Activated CD4-positive, alpha-beta T cell treated with anti-CD3 and anti-CD28 coated beads, Interleukin-2, amount 50 U/mL, for 4 hours (primary cell): ENCODE data around the gene KCNMA1.
"Not testable (repeated sequence)": the region's sequence is repeated elsewhere in the genome, so short reads cannot be mapped to it uniquely, and the experiment has no call there.

Experiments
- DNase-seq, 2 experiments: peaks; one replicate each; pipeline ENCODE4 v3.0.0-alpha.2; 2020

KCNMA1 gene

DNA sequence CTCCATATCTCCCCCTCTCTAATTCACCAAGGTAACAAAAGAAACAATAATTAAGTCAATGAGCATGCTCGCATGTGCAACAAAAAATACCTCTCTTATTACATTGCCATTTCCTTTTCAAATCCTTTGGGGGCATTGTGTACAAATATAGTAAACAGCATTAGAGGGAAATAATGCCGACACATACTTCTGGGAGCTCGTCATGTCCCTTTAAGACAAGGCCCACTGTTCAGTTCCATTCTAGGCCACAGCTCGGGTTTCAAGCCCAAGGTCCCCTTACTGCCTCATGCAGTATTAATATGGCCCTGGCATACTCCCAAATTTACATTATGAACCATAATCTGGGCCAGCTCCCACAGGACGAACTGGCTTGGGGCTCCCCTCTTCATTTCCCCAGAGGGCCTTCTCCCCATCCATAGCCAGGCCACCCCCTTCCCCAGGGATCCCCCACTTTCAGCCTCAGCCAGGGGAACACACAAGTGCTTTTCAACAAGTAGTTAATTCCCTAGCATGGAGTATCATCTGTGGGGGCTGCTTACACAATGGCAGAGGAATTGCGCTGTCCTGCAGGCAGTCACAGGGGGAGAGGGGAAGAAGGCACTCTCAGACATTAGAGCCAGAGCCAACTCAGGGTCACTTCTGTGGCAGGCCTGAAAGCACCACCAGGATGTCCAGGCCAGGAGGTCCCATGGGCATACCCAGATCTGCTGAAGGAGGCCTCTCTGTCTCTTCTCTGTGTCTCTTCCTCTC lies 110.6 kb downstream of the KCNMA1 start:
- DNase-seq = no peak

- no peak for DNase-seq
Observed at GRCh38 chr10:77524281-77524711, 113.3 kb downstream of the KCNMA1 start.

- no peak for DNase-seq
Observed at GRCh38 chr10:77522268-77522809, 115.3 kb downstream of the KCNMA1 start.

DNA sequence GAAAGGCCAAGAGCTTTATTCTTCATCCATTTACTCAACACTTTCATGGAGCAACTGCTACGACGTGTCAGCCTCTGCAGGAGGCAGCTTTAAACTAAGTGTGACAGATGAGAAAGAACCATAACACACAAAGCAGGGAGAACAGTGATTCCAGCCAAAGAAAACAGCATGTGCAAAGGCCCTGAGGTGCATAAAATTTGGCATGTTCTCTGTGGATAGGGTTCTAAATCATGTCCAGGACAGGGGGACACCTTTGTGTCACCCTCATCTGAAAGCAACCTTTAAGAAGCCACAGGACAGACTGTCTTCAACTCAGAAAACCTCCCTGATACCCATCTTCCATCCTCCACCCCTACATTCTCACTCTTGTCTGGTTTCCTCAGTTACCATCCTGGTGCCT lies 116.6 kb downstream of the KCNMA1 start:
- no peak for DNase-seq

GRCh38 chr10:77520290-77520689 lies 117.3 kb downstream of the KCNMA1 start:
- DNase-seq = no peak

GRCh38 chr10:77519791-77520190 lies 117.8 kb downstream of the KCNMA1 start:
- DNase-seq = not testable (repeated sequence)

DNA sequence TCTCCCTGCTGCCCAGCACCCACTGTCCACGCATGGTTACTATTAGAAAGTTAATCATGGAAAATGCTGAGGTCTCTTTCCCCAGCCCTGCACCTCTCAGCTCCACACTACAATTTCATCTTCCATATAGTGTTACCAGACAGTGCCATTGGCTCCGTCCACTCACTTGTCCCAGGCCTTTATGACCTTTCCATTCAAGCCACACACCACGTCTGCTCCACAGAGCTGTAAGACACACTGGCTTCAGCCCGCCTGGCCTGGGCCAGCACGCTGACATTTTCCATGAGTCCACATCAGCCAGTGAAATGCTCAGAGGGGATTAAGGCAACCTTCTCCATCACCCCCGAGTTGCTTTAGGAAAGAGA lies 118.7 kb downstream of the KCNMA1 start:
- no peak for DNase-seq

DNA sequence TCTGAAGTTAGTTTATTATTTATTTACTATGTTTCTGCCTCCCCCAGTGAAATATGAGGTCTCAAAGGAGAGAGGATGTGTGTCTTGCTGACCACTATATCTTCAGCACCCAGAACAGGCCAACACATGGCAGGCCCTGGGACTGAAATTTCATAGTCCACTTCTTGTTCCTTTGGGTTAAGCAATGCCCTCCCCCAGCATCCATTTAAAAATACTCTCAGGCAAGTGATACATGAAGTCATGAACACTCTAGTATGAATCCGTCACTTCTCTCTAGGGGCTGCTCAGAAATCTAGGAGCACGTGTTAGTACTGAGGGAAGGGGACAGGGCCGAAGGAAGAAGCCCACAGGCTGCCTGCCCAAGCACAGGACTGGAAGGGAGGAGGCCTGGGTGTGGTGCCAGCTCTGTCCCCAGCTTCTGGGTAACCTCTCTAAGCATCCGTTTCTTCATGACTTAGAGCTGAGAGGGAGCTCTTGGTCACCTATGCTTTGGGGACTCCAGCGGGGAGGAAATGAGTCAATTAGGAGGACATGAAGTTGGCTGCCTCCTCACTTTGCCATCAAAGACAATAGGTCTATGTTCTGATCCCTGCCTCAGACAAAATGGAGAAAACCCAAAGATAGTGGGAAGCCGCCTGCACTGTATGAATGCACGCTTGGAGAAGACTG lies 119.2 kb downstream of the KCNMA1 start:
- no peak for DNase-seq

DNA sequence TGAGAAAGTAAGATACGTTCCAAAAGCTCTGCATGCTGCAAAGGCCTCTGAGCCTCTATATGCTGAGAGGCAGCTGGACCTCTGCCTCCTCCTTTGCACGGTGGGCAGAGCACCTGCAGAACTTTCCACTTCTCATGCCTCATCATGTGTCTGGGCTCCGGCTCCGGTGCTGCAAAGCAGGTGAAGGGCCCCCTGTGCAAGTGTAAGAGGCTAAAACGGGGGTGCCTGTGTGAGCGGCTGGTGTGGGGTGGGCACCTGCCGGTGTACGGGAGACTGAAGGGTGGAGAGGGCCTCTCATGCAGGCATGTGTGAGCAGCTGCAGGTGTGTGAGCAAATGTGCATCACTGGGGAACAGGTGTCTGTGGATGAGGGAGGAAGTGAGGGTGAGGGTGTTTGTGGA lies 121.0 kb downstream of the KCNMA1 start:
- no peak for DNase-seq

- DNase-seq = no peak
Observed at GRCh38 chr10:77514870-77515269, 122.7 kb downstream of the KCNMA1 start.

DNA sequence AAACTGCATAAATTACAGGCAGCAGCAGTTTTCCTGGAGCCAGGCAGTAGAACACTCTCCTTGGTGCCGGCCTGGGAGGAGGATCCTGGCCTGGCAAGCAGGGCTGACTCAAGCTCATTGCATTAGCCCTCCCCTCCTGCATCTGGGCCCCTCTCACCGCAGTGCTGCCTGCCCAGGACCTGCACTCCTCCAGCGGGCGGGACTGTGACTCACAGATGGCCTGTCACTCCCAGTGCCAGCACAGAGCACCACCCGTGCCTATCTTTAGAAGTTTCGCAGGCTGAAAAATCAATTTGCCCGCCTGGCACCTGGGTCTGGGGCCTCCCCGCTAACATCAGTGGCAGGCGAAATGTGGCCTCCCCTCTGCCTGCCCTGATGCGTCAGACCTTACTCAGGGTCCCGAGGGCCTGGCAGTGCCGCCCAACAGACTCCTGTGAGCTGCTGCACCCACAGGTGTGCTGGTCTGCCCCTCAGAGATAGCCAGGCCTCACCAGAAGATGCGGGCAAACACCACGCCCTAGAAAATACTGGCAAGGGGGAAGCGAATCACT lies 123.8 kb downstream of the KCNMA1 start:
- DNase-seq = no peak

- DNase-seq = no peak
Observed at GRCh38 chr10:77513220-77513619, 124.4 kb downstream of the KCNMA1 start.

- no peak for DNase-seq
Observed at GRCh38 chr10:77512219-77512578, 125.4 kb downstream of the KCNMA1 start.

GRCh38 chr10:77511498-77512218 lies 126.0 kb downstream of the KCNMA1 start:
- no peak for DNase-seq

DNA sequence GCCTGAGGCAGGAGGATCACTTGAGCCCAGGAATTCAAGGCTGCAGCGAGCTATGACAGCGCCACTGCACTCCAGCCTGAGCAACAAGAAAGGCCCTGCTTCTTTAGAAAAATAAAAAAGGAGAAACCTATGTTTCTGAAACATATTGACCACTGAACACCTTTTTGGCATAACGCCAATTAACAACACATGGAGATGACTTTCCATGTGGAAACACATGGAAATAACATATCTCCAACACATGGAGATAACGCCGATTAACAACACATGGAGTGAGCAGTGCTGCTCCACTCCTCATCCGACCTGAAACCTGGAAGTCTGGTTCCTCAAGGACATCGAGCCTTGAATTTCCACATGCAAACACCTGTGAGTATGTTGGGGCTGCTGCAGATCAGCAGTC lies 126.9 kb downstream of the KCNMA1 start:
- no peak for DNase-seq

- DNase-seq = no peak
Observed at GRCh38 chr10:77510294-77510693, 127.3 kb downstream of the KCNMA1 start.

GRCh38 chr10:77509391-77509790 lies 128.2 kb downstream of the KCNMA1 start:
- no peak for DNase-seq

DNA sequence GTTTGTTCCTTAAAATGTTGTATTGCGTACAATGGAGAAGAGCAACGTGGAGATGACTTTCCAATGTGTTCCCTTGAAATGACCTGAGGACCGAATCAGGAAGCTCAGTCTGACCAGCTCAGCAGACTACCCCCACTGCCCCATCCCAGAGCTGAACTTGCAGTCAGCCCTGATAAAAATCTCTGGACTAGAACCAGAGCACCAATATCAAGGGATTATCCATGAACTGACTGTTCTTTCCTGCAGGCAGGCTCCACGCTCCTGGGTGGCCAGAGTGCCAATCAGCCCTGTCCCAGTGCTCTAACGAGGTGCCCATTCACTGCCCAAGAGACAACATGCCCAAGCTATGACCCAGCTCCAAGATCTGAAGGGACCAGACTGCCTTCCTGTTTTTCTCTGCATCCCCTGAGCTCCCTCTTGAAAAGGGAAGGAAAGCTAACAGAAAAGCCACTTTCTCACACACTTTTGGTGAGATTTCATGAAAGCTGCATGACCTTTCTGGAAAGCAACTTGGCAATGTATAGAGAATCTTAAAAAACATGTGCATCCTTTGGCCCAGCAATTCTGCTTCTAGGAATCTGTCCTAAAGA lies 130.2 kb downstream of the KCNMA1 start:
- no peak for DNase-seq

DNA sequence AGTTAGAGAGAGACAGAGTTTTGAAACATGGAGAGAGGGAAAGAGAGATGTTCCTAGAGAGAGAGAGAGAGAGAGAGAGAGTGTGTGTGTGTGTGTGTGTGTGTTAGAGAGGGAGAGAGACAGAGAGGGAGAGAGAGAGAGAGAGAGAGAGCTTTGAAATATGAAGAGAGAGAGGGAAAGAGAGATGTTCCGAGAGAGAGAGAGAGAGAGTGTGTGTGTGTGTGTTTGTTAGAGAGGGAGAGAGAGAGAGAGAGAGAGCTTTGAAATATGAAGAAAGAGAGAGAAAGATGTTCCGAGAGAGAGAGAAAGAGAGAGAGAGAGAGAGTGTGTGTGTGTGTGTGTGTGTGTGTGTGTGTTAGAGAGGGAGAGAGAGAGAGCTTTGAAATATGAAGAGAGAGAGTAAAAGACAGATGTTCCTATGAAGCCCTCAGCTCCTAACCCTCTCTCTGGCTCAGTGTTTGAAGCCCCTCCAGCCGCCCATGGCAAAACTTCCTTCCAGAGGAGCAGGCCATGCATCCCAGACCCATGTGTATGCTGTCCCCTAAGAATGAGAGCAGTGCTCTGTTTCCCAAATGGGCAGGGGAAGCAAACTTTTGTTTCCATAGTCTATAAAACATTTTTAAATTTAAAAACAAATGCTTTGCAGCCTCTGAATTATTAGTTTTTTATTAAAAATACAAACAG lies 130.9 kb downstream of the KCNMA1 start:
- no peak for DNase-seq

DNA sequence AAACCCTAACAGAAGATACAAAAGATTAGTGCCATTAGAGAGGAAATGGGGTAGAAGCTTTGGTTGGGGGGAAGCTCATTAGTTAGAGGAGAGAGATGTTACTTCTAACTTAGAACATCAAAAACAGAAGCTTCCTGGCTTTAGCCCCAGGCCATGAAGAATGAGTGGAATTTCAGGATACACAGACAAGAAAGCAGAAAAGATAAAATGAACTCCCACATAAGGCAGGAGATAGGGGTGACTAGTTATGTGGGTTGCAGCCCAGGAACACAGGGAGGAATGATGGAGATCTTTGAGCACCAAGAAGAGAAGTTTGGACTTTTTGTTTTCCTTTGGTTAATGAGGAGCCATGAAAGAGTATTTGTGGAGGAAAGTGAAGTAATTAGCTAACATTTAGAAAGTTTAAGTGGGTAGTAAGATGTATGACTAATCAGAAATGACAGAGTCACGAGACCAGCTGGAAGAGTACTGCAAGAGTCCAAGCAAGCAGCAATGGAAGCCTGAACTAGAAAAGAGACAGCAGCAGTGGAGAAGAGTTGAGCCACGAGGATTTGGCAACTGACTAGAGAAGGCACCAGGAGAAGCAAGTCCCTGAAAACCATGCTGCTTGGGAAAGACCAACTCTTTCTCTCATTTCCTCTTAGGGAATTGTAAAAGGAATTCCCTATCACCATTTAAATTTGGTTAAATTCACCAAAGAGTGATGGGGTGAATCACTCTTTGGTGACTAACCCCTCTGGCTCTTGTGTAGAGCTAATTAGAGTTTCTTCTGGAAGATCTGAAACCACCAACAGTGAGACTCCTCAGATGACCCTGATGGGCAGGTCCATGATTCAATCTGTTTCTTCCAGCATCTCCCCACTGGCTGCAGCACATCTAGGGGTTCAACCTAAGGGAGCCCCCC lies 131.9 kb downstream of the KCNMA1 start:
- DNase-seq = no peak

DNA sequence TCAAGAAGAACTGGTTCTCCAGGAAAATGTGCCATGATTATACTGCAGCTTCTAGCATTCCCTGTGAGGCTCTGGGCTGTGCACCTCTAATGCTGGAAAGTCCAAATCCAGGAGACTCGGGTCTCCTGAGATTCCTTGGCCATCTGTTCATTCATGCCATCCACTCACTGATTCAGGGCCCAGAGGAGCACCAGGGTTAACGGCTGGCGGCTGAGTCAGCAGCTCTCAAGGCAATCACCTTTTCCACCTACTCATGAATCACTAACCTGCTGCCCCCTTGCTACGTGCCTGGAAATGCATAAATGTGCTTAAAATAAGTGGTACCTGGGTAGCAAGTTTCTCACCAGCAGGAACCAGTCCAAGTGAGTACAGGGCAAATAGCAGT lies 132.7 kb downstream of the KCNMA1 start:
- DNase-seq = no peak
